ENCODE measurements around the gene NDFIP1.
"Not testable (repeated sequence)": the region's sequence is repeated elsewhere in the genome, so short reads cannot be mapped to it uniquely, and the experiment has no call there.

NDFIP1 gene

DNA sequence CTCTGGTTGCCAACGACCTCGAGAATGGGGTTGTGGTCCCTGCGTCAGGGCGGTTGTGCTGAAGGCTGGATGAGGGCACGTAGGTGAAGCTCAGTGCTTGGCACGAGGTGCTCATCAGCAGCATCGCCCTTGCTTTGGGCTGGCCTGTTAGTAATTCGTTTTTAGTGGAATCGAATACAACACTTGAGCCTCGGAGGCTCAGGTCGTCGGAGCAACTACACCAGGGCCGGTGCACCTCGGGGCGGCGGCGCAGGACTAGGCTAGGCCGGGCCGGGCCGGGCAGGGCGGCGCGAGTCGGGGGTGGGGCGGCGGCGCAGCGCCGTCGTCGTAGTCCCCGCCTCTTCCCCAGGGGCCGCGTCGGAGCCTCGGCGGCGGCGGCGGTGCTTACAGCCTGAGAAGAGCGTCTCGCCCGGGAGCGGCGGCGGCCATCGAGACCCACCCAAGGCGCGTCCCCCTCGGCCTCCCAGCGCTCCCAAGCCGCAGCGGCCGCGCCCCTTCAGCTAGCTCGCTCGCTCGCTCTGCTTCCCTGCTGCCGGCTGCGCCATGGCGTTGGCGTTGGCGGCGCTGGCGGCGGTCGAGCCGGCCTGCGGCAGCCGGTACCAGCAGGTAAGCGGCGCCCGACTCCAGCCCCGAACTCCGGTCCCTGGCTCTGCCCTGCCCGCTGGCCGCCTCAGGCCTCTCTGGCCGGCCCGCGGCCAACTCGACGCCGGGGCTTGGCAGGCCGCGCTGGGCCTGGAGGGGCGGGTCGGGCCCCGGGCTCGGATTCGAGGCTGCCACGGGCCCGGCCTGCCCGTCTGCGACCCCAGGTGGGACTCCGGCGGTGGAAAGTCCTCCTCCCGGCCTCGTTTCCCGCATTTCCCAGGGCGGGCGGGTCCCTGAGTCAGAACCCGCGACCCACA, at the start of gene NDFIP1:
Gene NDFIP1, plus strand, starts transcription at position 348 of the 899 bp plus-strand sequence. Its CDS starts 196 bp downstream, at position 544.
- DNase-seq (ENCODE audit: low read depth in 2 of 2) = peak; percentile 80

DNA sequence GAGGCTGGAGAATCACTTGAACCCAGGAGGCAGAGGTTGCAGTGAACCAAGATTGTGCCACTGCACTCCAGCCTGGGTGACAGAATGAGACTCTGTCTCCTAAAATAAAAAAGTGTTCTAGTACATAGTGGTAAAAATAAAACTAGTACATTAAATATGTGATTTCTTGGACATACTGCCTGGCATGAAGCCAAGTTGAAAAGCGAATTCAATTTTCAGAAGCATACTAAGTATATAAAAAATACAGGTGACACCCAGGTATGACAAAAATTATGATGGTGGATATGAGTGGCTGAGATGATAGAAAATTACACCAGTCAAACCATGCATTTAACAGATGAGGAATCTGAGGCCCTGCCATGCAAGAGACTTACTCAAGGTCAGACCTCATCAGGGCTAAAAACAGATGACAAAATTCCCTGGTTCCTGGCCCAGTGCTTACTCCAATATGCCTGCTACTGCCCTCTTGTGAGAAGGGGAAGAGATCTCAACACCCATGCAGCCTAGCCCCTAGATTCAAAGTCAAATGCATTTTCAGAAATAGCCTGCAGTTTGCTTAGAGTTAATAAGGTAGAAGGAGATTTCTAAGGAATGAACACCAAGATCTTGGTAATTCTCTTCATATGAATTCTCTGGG, 49.2 kb upstream of the NDFIP1 start:
- DNase-seq (ENCODE audit: low read depth in 2 of 2) = no peak

DNA sequence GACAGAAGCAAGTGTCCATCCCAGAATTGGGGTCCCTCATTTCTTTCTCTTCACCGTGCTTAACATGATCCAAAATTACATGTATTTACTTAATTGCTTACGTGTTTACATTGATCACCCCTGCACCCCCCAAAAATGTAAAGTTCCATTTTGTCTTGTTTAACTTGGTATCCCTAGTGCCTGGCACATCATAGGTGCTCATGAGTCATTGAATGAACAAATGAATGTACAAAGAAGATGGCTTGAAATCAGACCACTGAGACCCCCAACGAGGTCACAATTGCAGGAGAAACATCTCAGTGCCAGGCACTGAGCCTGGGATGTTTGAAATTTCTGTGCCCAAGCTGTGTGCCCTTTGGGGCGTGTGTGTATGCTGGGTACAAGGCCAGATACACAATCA, 45.2 kb upstream of the NDFIP1 start:
- DNase-seq (ENCODE audit: low read depth in 2 of 2) = no peak

GRCh38 chr5:142063878-142064331, 44.7 kb upstream of the NDFIP1 start:
- peak; percentile 23 to 26 for DNase-seq (ENCODE audit: low read depth in 2 of 2)

- no peak for DNase-seq (ENCODE audit: low read depth in 2 of 2)
These were observed 43.3 kb upstream of the NDFIP1 start for GRCh38 chr5:142065273-142065672.

GRCh38 chr5:142069606-142070399, 38.8 kb upstream of the NDFIP1 start:
- no peak for DNase-seq (ENCODE audit: low read depth in 2 of 2)

GRCh38 chr5:142070734-142071133, 37.8 kb upstream of the NDFIP1 start:
- DNase-seq (ENCODE audit: low read depth in 2 of 2) = no peak

DNA sequence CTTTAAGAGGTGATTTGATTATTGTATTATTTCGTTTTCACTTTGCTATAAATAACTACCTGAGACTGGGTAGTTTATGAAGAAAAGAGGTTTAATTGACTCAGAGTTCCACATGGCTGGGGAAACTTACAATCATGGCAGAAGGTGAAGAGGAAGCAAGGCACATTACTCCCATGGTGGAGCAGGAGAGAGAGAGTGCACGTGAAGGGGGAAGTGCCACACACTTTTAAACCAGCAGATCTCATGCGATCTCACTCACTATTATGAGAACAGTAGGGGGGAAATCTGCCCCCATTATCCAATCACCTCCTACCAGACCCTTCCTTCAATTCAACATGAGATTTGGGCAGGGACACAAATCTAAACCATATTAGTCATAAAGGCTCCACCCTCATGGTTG, 36.1 kb upstream of the NDFIP1 start:
- DNase-seq (ENCODE audit: low read depth in 2 of 2) = no peak

GRCh38 chr5:142073362-142073988, 35.1 kb upstream of the NDFIP1 start:
- no peak for DNase-seq (ENCODE audit: low read depth in 2 of 2)

- DNase-seq (ENCODE audit: low read depth in 2 of 2) = no peak
These were observed 34.6 kb upstream of the NDFIP1 start for GRCh38 chr5:142074006-142074405.

- no peak for DNase-seq (ENCODE audit: low read depth in 2 of 2)
These were observed 30.4 kb upstream of the NDFIP1 start for GRCh38 chr5:142078221-142078620.

GRCh38 chr5:142078706-142079105, 29.9 kb upstream of the NDFIP1 start:
- no peak for DNase-seq (ENCODE audit: low read depth in 2 of 2)

GRCh38 chr5:142079306-142079721, 29.3 kb upstream of the NDFIP1 start:
- no peak for DNase-seq (ENCODE audit: low read depth in 2 of 2)

DNA sequence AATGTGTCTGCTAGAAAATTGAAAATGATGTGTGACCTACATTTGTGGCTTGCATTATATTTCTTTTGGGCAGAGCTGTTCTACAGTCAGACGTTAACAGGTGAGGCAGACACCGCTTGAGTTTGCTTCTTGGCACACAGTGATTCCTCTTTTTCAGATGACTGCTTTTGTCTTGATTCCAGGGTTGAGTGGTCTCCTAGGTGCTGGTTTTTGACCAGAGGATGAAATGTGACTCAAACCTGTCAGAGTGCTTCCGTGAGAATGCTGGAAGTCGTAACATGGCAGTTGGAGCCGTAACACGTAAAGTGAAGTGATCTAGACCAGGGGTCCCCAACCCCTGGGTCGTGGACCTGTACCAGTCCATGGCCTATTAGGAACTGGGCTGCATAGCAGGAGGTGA, 28.3 kb upstream of the NDFIP1 start:
- no peak for DNase-seq (ENCODE audit: low read depth in 2 of 2)

GRCh38 chr5:142082182-142082781, 26.3 kb upstream of the NDFIP1 start:
- DNase-seq (ENCODE audit: low read depth in 2 of 2) = no peak

GRCh38 chr5:142086229-142086628, 22.4 kb upstream of the NDFIP1 start:
- DNase-seq (ENCODE audit: low read depth in 2 of 2) = no peak

GRCh38 chr5:142086679-142087078, 21.9 kb upstream of the NDFIP1 start:
- no peak for DNase-seq (ENCODE audit: low read depth in 2 of 2)

DNA sequence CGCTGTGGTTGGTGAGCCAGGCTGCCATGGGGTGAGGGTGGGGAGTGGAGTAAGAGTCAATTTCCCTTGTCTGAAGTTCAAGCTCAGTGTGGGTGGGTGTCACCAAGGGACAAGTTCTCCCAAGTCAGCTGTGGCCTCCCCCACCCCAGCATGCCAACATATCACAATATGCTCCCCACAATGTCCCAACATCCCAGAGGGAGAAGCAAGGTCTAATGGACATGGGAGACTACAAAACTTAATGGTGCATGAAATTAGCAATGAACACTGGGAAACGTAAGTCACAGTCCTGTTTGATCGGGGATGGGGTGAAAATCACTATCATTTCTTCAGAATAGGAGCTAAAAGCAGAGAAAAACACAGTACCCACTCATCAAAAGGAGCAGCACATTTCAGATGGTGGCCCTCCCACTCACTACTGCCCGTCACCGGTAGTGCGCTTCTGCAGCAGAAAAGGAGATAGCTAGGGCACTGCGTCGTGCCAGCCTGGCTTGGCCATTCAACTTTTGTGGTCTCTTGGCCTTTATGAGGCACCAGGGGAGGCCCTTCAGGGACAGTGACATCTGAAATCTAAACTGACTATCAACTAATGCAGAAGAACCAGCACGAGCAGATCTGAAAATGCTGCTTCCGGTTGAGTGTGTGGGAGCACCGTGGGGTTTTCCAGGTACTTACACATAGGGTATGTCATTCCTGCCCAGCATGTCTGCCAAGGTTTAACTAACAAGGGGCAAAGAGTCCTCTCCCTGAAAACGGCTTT, 20.5 kb upstream of the NDFIP1 start:
- DNase-seq (ENCODE audit: low read depth in 2 of 2) = peak in 1 of 2 donors; percentile 28

DNA sequence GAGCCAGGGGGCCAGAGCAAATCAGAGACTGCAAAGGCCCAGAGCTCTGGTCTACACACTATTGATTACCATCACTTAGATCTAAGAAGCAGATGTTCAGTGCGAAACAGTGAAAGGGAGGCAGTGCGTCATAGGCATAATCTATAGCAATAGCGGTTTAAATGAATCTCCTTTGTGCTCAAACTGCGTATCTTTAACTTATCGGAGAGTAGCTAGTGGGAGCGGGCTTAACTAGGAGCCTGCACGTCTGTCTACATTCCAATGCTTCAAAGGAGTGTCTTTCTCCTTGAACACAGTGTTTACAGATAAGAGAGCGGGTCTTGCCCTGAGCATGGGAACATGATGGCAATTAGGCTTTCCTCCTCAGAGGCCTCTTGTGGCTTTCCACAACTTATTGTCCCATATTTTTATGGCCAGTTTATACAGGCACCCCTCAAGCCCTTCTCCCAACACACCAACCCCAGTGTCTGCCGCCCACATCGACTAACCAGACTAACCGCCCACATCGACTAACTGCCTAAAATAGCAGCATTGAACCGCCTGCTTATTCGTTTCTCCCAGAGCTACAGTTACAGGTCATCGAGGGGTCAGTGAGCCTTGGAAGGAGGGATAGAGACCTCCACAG, 19.6 kb upstream of the NDFIP1 start:
- not testable (repeated sequence) for DNase-seq (ENCODE audit: low read depth in 2 of 2)

DNA sequence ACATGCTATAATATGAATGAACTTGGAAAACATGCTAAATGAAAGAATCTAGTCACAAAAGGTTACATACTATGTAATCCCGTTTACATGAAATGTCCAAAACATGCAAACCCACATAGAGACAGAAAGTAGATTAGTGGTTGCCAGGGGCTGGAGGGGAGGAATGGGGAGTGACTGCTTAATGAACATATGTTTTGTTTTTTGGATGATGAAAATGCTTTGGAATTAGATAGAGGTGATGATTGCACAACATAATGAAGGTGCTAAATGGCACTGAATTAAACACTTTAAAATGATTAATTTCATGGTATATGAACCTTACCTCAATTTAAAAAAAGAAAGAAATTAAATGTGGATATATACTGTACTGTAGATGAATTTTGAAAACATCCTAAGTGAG, 17.6 kb upstream of the NDFIP1 start:
- no peak for DNase-seq (ENCODE audit: low read depth in 2 of 2)

Data from stimulated activated CD8-positive, alpha-beta memory T cell treated with anti-CD3 and anti-CD28 coated beads, Interleukin-15, amount 100 ng/mL, for 48 hours (primary cell).